IMR-90 (cell line): Measurements from ENCODE around the gene CTBP2. TPM values are rescaled to one million over a fixed set of nuclear protein-coding genes. Genes with fewer than 3 reads are reported as not detected.

Experiments
- ATAC-seq: fragments of 200-7000 bp; cut with Tn5 transposase; 2 replicates; pipeline ENCODE4 v1.9.1; 2020; ENCODE audit warnings: low read depth, mild to moderate bottlenecking, moderate library complexity
- BruUV-seq: library from RNA; stranded (reverse); fragments of 400-500 nt; replicated peaks from 2 replicates; lab custom pipeline; 2021; lab: Mats Ljungman, UMichigan
- CTCF ChIA-PET: fragments of 300-600 bp; formaldehyde crosslinking; extraction: SDS; loops from one replicate; lab custom pipeline; 2021; ENCODE audit warnings: antibody characterized with exemption; lab: Yijun Ruan, JAX
- POLR2A ChIA-PET: fragments of 300-600 bp; sonication (Branson Sonifier 250); formaldehyde crosslinking; loops from one replicate; lab custom pipeline; 2022; ENCODE audit warnings: antibody characterized with exemption; ENCODE audit not compliant: unreplicated experiment; lab: Charles Lee
- DNase-seq: peaks from one replicate; pipeline ENCODE4 v3.0.0; 2013
- H2AFZ ChIP-seq: replicated peaks from 2 replicates; pipeline ENCODE3; 2013; ENCODE audit warnings: low read length, mild to moderate bottlenecking; ENCODE audit not compliant: poor library complexity
- H2AK5ac ChIP-seq: 2 replicates; pipeline ENCODE4 v1.6.1; 2013; ENCODE audit warnings: low read depth, low read length, inconsistent platforms
- H2AK9ac ChIP-seq: replicated peaks from 2 replicates; pipeline ENCODE3; 2013; ENCODE audit warnings: mild to moderate bottlenecking, low read depth, low read length, moderate library complexity; ENCODE audit not compliant: poor library complexity
- H2BK120ac ChIP-seq: 2 replicates; pipeline ENCODE4 v1.6.1; 2013; ENCODE audit warnings: low read depth, low read length, inconsistent platforms
- H2BK15ac ChIP-seq: 3 replicates; pipeline ENCODE4 v1.6.1; 2013; ENCODE audit warnings: low read depth, low read length, inconsistent platforms
- H2BK20ac ChIP-seq: 2 replicates; pipeline ENCODE4 v1.6.1; 2013; ENCODE audit warnings: low read depth, mild to moderate bottlenecking, inconsistent platforms, low read length, moderate library complexity
- H2BK5ac ChIP-seq: 2 replicates; pipeline ENCODE4 v1.6.1; 2013; ENCODE audit warnings: mild to moderate bottlenecking, low read depth, low read length, inconsistent platforms; ENCODE audit not compliant: poor library complexity, severe bottlenecking
- H3K14ac ChIP-seq: replicated peaks from 2 replicates; pipeline ENCODE4 v1.6.1; 2013; ENCODE audit warnings: low read depth, low read length, inconsistent platforms
- H3K18ac ChIP-seq: 2 replicates; pipeline ENCODE4 v1.6.1; 2013; ENCODE audit warnings: low read depth, low read length, control low read depth
- H3K23ac ChIP-seq: 2 replicates; pipeline ENCODE4 v1.6.1; 2013; ENCODE audit warnings: low read depth, low read length, inconsistent platforms
- H3K27ac ChIP-seq: 2 replicates; pipeline ENCODE4 v1.5.1; 2013; ENCODE audit warnings: mild to moderate bottlenecking, control low read depth, low read length; ENCODE audit not compliant: insufficient read depth
- H3K27me3 ChIP-seq: 2 replicates; pipeline ENCODE4 v1.6.1; 2013; ENCODE audit warnings: low read length; ENCODE audit not compliant: control insufficient read depth, insufficient read depth
- H3K36me3 ChIP-seq: 2 replicates; pipeline ENCODE4 v1.6.1; 2013; ENCODE audit warnings: low read length, mixed read lengths; ENCODE audit not compliant: control insufficient read depth, insufficient read depth
- H3K4ac ChIP-seq: 2 replicates; pipeline ENCODE4 v1.6.1; 2013; ENCODE audit warnings: low read depth, low read length, inconsistent platforms
- H3K4me1 ChIP-seq: 2 replicates; pipeline ENCODE4 v1.6.1; 2013; ENCODE audit warnings: low read length, mixed read lengths; ENCODE audit not compliant: control insufficient read depth, insufficient read depth
- H3K4me2 ChIP-seq: 2 replicates; pipeline ENCODE4 v1.6.1; 2013; ENCODE audit warnings: low read depth, mild to moderate bottlenecking, control low read depth, low read length, moderate library complexity
- H3K4me3 ChIP-seq: 2 replicates; pipeline ENCODE4 v1.5.1; 2013; ENCODE audit warnings: low read depth, mild to moderate bottlenecking, control low read depth, low read length, moderate library complexity; ENCODE audit not compliant: insufficient read depth
- H3K56ac ChIP-seq: 2 replicates; pipeline ENCODE4 v1.6.1; 2013; ENCODE audit warnings: low read length, inconsistent platforms; ENCODE audit not compliant: insufficient read depth; ENCODE audit errors: extremely low read depth
- H3K79me1 ChIP-seq, 2 experiments: 2 replicates each; pipeline ENCODE4 v1.6.1; 2013; ENCODE audit warnings: low read length in 2 of 2, inconsistent platforms in 1 of 2, low read depth in 1 of 2
- H3K9ac ChIP-seq: 2 replicates; pipeline ENCODE4 v1.6.1; 2013; ENCODE audit warnings: low read depth, low read length, control low read depth
- H3K9me1 ChIP-seq: 2 replicates; pipeline ENCODE4 v1.6.1; 2013; ENCODE audit warnings: low read length, inconsistent platforms; ENCODE audit not compliant: insufficient read depth
- H3K9me3 ChIP-seq: 2 replicates; pipeline ENCODE4 v1.6.1; 2013; ENCODE audit warnings: low read length; ENCODE audit not compliant: control insufficient read depth, insufficient read depth
- H4K20me1 ChIP-seq: 2 replicates; pipeline ENCODE4 v1.6.1; 2013; ENCODE audit warnings: low read length, inconsistent platforms; ENCODE audit not compliant: insufficient read depth
- H4K5ac ChIP-seq: 2 replicates; pipeline ENCODE4 v1.6.1; 2013; ENCODE audit warnings: mild to moderate bottlenecking, low read depth, low read length, control low read depth
- H4K8ac ChIP-seq, 2 experiments: 2 replicates each; pipeline ENCODE4 v1.6.1; 2013; ENCODE audit warnings: low read depth in 2 of 2, low read length in 2 of 2, control low read depth in 1 of 2, inconsistent platforms in 1 of 2
- H4K91ac ChIP-seq: 2 replicates; pipeline ENCODE4 v1.6.1; 2013; ENCODE audit warnings: low read depth, low read length, inconsistent platforms; ENCODE audit not compliant: insufficient read depth
- MAFK ChIP-seq: IDR thresholded peaks from 2 replicates; pipeline ENCODE4 v1.6.1; 2012; ENCODE audit warnings: low read depth, low read length, improper control_type of control experiment
- RCOR1 ChIP-seq: IDR thresholded peaks from 2 replicates; pipeline ENCODE4 v1.6.1; 2012; ENCODE audit warnings: mild to moderate bottlenecking, low read length, improper control_type of control experiment; ENCODE audit not compliant: insufficient replicate concordance
- WGBS, 2 experiments: methylation state at CpG; one replicate each; pipeline versions ENCODE4 v1.1.5 to v1.1.7; 2013; ENCODE audit warnings: missing lambda C conversion rate in 2 of 2; ENCODE audit not compliant: insufficient read length in 1 of 2; ENCODE audit errors: extremely low coverage in 2 of 2; 5-methylcytosine and 5-hydroxymethylcytosine counted together
- dilution Hi-C: fragments of 300-500 bp; cut with HindIII; formaldehyde crosslinking; loops from one replicate; pipeline ENCODE4 v1.14.3; 2018; ENCODE audit warnings: low sequenced_read_pairs; ENCODE audit not compliant: unreplicated experiment
- in situ Hi-C: fragments of 300-500 bp; cut with MboI; formaldehyde crosslinking; loops from 3 replicates; pipeline ENCODE4 v1.14.3; 2019; ENCODE audit warnings: low sequenced_read_pairs, inconsistent platforms, mixed read lengths
- intact Hi-C: fragments of 100-400 bp; cut with micrococcal nuclease; formaldehyde crosslinking; loops from 2 replicates; pipeline ENCODE4 v1.10.0; 2022
- polyA plus RNA-seq, 3 experiments: library from polyadenylated mRNA; depleted of rRNA; stranded (reverse); fragments of >200 nt; gene quantifications; 2 replicates each; pipeline ENCODE4 v1.2.3, GENCODE V29; 2012; ENCODE audit warnings: low replicate concordance in 1 of 3
- total RNA-seq: library from RNA; depleted of rRNA; stranded (reverse); fragments of >200 nt; gene quantifications from 2 replicates; pipeline ENCODE4 v1.2.3, GENCODE V29; 2012

CTBP2 gene
- total and polyA plus RNA-seq, 2 of the 4 experiments (the other 2 are of a cell fraction) = 81.0 to 86.6 TPM

DNA sequence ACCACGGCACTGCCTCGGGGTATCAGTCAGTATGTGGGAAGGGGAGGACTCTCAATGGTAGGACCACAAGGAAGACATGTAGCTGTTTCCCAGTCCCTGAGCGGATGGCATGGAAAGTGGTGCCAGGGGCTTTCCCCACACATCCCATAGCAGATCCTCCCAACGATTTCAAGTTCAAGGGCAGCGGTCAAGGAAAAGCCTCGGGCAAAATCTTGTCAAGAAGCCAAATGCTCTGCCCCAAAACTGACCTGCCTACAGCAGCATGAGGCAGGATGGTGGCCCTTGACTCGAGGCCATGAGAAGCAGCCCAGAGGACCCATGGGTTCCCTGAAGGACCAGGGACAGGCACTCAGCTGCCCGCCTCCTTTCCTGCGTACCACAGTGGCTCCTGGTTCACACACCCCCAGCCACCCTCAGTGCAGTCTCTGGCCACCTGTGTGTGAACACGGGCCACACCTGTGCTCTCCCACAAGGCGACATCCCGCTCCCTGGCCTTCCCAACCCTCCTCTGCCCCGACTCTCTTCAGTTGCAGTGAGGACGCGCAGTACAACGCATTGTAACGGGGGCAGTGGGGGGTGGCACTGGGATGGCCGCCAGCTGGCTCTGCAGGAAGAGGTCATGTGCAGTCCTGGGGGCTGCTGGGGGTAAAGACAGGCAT lies 43.6 kb downstream of the CTBP2 start:
- H3K14ac ChIP-seq = no peak overlapping the region
- no peak overlapping the region for H3K4me2 ChIP-seq
- H3K9me3 ChIP-seq = no peaks in the 10 kb centered on the region
- peaks cover 92% of the 10 kb centered on the region for H4K20me1 ChIP-seq
- dilution Hi-C loops (no loop called here), in situ Hi-C loops (no loop called here), intact Hi-C loops (no loop called here)
- no peak overlapping the region for H2BK15ac ChIP-seq
- no peak overlapping the region for H2BK5ac ChIP-seq
- no peak overlapping the region for H4K91ac ChIP-seq
- H2BK120ac ChIP-seq = no peak overlapping the region
- H2AK9ac ChIP-seq = no peak overlapping the region
- ATAC-seq (no peak), DNase-seq (no peak)
- no peaks in the 10 kb centered on the region for H3K27me3 ChIP-seq
- H3K23ac ChIP-seq = no peak overlapping the region
- peaks cover 24% of the 10 kb centered on the region; the same call in 1 of the 2 replicates for H3K4me1 ChIP-seq
- H3K4me3 ChIP-seq = no peak overlapping the region
- BruUV-seq = no TSS peak
- H3K36me3 ChIP-seq = peaks cover 3% of the 10 kb centered on the region; the same call in 1 of the 2 replicates
- no peak overlapping the region for H2AFZ ChIP-seq
- H3K18ac ChIP-seq = no peak overlapping the region
- H3K4ac ChIP-seq = no peak overlapping the region
- H2AK5ac ChIP-seq = no peak overlapping the region
- no peak overlapping the region for H4K5ac ChIP-seq
- CTCF ChIA-PET = no interaction called here
- H2BK20ac ChIP-seq = no peak overlapping the region
- H3K27ac ChIP-seq = no peak overlapping the region
- no peak overlapping the region for H3K56ac ChIP-seq
- peaks cover 56% of the 10 kb centered on the region for H3K9me1 ChIP-seq
- TF ChIP-seq RCOR1 = no peak
- TF ChIP-seq MAFK = no peak
- peaks cover 45 to 90% of the 10 kb centered on the region in 2 experiments for H3K79me1 ChIP-seq
- POLR2A ChIA-PET = no interaction called here
- H3K9ac ChIP-seq = no peak overlapping the region
- WGBS, 2 experiments = 100% methylated on average over 2 of the region's 18 CpGs; no CpG with 5 or more reads in 1 of the 2 experiments
- H4K8ac ChIP-seq = no peak overlapping the region
